ENCODE results near the gene SLF2. TPM values are rescaled to one million over a fixed set of nuclear protein-coding genes. Genes with fewer than 3 reads are reported as not detected.
A peak's percentile ranks its signal among the peaks of the same experiment; 100 is the strongest.

The SLF2 gene
- total RNA-seq, 4 donors from 2014 or later = 8.3 to 23.3 (median 14.9) TPM

- no peak overlapping the region for H3K4me3 ChIP-seq (ENCODE audit: low read depth, poor library complexity, severe bottlenecking)
- intact Hi-C loops (cut with DNase I; ENCODE audit: low total_unique reads) = no loop called here
- DNase-seq (ENCODE audit: low spot score in 2 of 2) = no peak
- WGBS, 2 donors = 46 to 52% methylated on average over 10 of the region's 10 CpGs
- TF ChIP-seq POLR2A (IDR thresholded peaks at IDR 0.05) (no peak), CTCF (IDR thresholded peaks at IDR 0.05) (peak in 1 of 3 donors; percentile 13)
These were observed 81.4 kb downstream of the SLF2 start for GRCh38 chr10:100993986-100994708.

DNA sequence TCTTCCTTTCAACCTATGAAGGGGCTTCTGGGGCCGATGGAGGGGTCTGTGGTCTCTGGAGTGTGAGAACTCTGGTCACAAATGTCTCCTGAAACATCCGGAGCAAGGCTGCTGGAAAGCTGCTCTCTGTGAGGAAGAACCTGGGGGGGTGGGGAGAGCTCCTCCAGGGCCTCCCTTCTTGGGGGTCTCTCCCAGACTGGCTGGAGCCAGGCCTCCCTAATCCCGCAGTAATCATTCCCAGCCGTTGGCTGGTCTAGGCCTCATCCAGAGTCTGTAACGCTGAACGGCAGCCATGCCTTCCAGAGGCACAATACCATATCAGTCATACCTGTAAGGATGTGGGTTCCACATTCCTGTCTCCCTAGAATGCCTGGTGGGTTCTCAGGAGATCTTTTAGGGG lies 82.4 kb downstream of the SLF2 start:
- whole genome bisulfite sequencing, 2 donors = 62 to 69% methylated on average over 5 to 6 of the region's 6 CpGs
- no peak overlapping the region for H3K4me3 ChIP-seq (ENCODE audit: low read depth, poor library complexity, severe bottlenecking)
- TF ChIP-seq POLR2A (IDR thresholded peaks at IDR 0.05) (no peak), CTCF (IDR thresholded peaks at IDR 0.05) (no peak)
- intact Hi-C loops (cut with DNase I; ENCODE audit: low total_unique reads) = no loop called here
- no peak for DNase-seq (ENCODE audit: low spot score in 2 of 2)

DNA sequence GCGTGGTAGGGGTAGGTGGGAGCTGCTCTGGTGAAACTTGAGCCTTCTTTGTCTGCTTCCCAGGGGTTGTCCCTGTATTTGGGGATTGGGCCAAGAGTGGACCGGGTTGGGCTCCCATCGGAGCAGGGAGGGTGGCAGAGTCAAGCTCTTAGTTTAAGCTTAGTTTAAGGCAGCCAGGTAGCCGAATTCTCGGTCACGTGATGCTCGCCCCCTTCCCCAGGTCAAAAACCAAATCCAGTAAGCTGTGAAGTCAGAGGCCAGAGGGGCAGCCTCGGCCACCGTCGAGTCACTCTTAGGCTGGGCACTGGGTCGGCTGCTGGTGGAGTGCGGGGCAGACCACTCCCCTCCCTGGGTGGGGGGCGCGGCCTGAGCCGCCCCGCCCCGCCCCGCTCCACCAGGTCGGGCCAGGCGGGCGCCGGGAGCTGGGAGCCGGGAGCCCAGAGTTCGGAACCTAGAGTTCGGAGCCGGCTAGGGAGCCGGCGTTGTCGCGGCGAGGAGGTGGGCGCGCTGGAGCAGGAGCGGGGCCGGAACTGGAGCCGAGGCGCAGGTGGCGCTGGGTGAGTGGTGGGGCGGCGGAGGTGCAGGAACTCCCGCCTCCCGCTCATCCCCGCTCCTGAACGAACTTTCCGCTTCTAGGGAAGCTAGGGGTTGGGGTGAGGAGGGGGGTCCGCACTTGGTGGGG lies 84.1 kb downstream of the SLF2 start:
- no peak for DNase-seq (ENCODE audit: low spot score in 2 of 2)
- WGBS, 2 donors = 4 to 6% methylated on average over 34 to 44 of the region's 46 CpGs
- intact Hi-C loops (cut with DNase I; ENCODE audit: low total_unique reads) = no loop called here
- H3K4me3 ChIP-seq (ENCODE audit: low read depth, poor library complexity, severe bottlenecking) = peak overlapping the region; percentile 60
- TF ChIP-seq POLR2A (IDR thresholded peaks at IDR 0.05) (no peak), CTCF (IDR thresholded peaks at IDR 0.05) (no peak)

- 0% methylated on average over 15 to 51 of the region's 66 CpGs for WGBS, 2 donors
- peak; percentile 64 to 95 for DNase-seq (ENCODE audit: low spot score in 2 of 2)
- H3K4me3 ChIP-seq (ENCODE audit: low read depth, poor library complexity, severe bottlenecking) = peak overlapping the region; percentile 60
- TF ChIP-seq POLR2A (IDR thresholded peaks at IDR 0.05) (no peak), CTCF (IDR thresholded peaks at IDR 0.05) (peak in 1 of 3 donors; percentile 75)
- intact Hi-C loops (cut with DNase I; ENCODE audit: low total_unique reads) = no loop called here
These were observed 84.8 kb downstream of the SLF2 start for GRCh38 chr10:100997360-100998182.

- intact Hi-C loops (cut with DNase I; ENCODE audit: low total_unique reads) = no loop called here
- no peak for TF ChIP-seq CTCF (IDR thresholded peaks at IDR 0.05)
- no peak for TF ChIP-seq POLR2A (IDR thresholded peaks at IDR 0.05)
- H3K4me3 ChIP-seq (ENCODE audit: low read depth, poor library complexity, severe bottlenecking) = peak overlapping the region; percentile 60
- 2 to 5% methylated on average over 21 to 25 of the region's 25 CpGs for WGBS, 2 donors
- DNase-seq (ENCODE audit: low spot score in 2 of 2) = peak; percentile 79 to 96
These were observed 85.6 kb downstream of the SLF2 start for GRCh38 chr10:100998183-100998990.

All from lower leg skin (tissue), 4 donors.